Bladder microvascular endothelial cell (primary cell): ENCODE results near the gene FCGR3B. TPM values are rescaled to one million over a fixed set of nuclear protein-coding genes. Genes with fewer than 3 reads are reported as not detected.

Experiments used
- total RNA-seq: library from RNA; depleted of rRNA; stranded (reverse); fragments of >200 nt; gene quantifications from 2 replicates; pipeline ENCODE4 v1.2.3, GENCODE V29; 2014

Gene FCGR3B
- total RNA-seq = not detected in 2 replicates

DNA sequence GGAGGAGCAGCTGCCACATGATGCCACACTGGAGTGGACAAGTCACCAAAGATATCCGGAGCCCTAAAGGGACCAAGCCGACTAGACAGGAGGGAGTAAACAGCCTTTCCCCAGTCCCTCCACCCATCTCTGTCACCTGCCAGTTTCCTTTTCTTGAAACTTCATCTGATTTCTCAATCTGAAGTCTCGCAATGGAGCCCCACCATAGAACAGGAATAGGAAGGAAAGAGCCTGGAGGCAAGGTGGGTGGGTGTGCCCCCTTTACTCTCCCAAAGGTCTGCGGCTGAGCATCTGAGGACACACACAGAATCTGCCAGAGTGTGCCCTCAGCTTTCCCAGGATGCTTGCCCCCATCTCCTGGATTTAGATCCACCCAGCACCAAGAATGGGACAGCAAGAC, at the start of gene FCGR3B:
FCGR3B (minus strand) TSS at position 101 of the 400 bp plus-strand sequence; CDS start at position 19, 82 bp downstream.

DNA sequence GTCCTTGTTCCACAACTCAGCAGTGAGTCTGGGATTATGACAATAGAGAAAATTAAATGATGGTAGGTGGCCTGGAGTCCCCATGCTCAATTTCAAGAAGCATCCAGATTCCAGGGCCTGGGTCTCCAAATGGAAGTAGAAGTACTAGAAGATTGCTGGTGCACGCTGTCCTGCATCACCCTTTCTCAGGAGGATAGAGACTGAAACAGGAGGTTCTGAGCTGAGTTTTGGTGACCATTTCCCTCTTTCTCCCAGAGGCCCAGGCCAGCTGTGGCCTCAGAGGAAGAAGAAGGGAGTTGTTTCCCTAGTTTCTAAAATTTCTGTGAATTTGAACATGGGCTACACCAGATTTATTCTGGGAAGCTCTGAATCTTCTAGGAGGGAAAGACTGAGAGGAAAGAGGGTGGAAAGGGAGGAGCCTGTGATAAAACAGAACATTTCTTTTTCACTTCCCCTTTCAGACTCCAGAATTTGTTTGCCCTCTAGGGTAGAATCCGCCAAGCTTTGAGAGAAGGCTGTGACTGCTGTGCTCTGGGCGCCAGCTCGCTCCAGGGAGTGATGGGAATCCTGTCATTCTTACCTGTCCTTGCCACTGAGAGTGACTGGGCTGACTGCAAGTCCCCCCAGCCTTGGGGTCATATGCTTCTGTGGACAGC, 31.8 kb upstream of the FCGR3B start, which contains the start of gene FCGR2B:
FCGR2B (plus strand) TSS at position 460 of the 656 bp plus-strand sequence; CDS start at position 559, 99 bp downstream.

Other genes with a start within 250 kb of the FCGR3B start
- gene FCGR2A, start 125.7 kb downstream of the FCGR3B start, total RNA-seq = 0.44 TPM in 1 of 2 replicates, not detected in the other
- under 0.01 and 0.38 TPM in 2 replicates for gene HSPA6, start 106.6 kb downstream of the FCGR3B start, total RNA-seq
- not detected in 2 replicates for gene FCGR3A, start 81.4 kb downstream of the FCGR3B start, total RNA-seq
- not detected in 2 replicates for gene FCGR2B, start 32.0 kb upstream of the FCGR3B start, total RNA-seq
- 0.06 and 0.49 TPM in 2 replicates for gene FCRLA, start 76.1 kb upstream of the FCGR3B start, total RNA-seq
- gene FCRLB, start 90.4 kb upstream of the FCGR3B start, total RNA-seq = 0.19 and 0.97 TPM in 2 replicates
- 27.4 and 34.2 TPM in 2 replicates for gene DUSP12, start 118.6 kb upstream of the FCGR3B start, total RNA-seq
- gene ATF6, start 135.1 kb upstream of the FCGR3B start, total RNA-seq = 29.8 and 77.5 TPM in 2 replicates